Myocyte (in vitro differentiated cells): ENCODE measurements around the gene NPDC1. TPM values are rescaled to one million over a fixed set of nuclear protein-coding genes. Genes with fewer than 3 reads are reported as not detected.

Experiments used
- DNase-seq: peaks from one replicate; pipeline ENCODE4 v3.0.0-alpha.2; 2012; ENCODE audit warnings: low read depth
- total RNA-seq: library from RNA; depleted of rRNA; stranded (reverse); fragments of >200 nt; gene quantifications from 2 replicates; pipeline ENCODE4 v1.2.3, GENCODE V29; 2014

The NPDC1 gene
- total RNA-seq, 1 donor from 2014 or later: 4.8 TPM

- DNase-seq: peak; percentile 84
Observed at GRCh38 chr9:137057545-137057944, 11.6 kb upstream of the NPDC1 start.

GRCh38 chr9:137056739-137057415, 10.9 kb upstream of the NPDC1 start:
- DNase-seq: peak; percentile 17

GRCh38 chr9:137055385-137056364, 9.7 kb upstream of the NPDC1 start:
- peak; percentile 52 for DNase-seq

GRCh38 chr9:137054932-137055384, 9.0 kb upstream of the NPDC1 start:
- no peak for DNase-seq

- no peak for DNase-seq
Observed at GRCh38 chr9:137053944-137054931, 8.3 kb upstream of the NPDC1 start, which contains the start of gene ENTPD2. TSS of gene ENTPD2 (minus strand) at chr9:137054061. CDS start at chr9:137053997, 64 bp downstream.

GRCh38 chr9:137052998-137053943, 7.3 kb upstream of the NPDC1 start:
- no peak for DNase-seq

- DNase-seq: no peak
Observed at GRCh38 chr9:137052293-137052692, 6.3 kb upstream of the NPDC1 start.

GRCh38 chr9:137051145-137051724, 5.3 kb upstream of the NPDC1 start:
- no peak for DNase-seq

- DNase-seq: no peak
Observed at GRCh38 chr9:137050570-137050969, 4.6 kb upstream of the NPDC1 start.

- peak; percentile 76 for DNase-seq
Observed at GRCh38 chr9:137049544-137050449, 3.8 kb upstream of the NPDC1 start.

GRCh38 chr9:137048655-137049543, 2.9 kb upstream of the NPDC1 start:
- DNase-seq: no peak

- DNase-seq: peak; percentile 38
Observed at GRCh38 chr9:137045294-137046087, 486 bp downstream of the NPDC1 start.

- DNase-seq: no peak
Observed at GRCh38 chr9:137044502-137045177, 1.3 kb downstream of the NPDC1 start.

- no peak for DNase-seq
Observed at GRCh38 chr9:137044037-137044436, 1.9 kb downstream of the NPDC1 start.
